Measurements from ENCODE around the gene SLAMF7.

- no peak for TF ChIP-seq POLR2A (IDR thresholded peaks at IDR 0.05)
- no peak for TF ChIP-seq CTCF (IDR thresholded peaks at IDR 0.05)
- TF ChIP-seq POLR2AphosphoS5 (IDR thresholded peaks at IDR 0.05): no peak
These were observed 43.1 kb downstream of the SLAMF7 start for GRCh38 chr1:160781914-160782689.

Measured in breast epithelium (tissue), 3 donors.